IMR-90 (cell line): Measurements from ENCODE around the gene OR5H14. TPM values are rescaled to one million over a fixed set of nuclear protein-coding genes. Genes with fewer than 3 reads are reported as not detected.

Source experiments
- ATAC-seq: fragments of 200-7000 bp; cut with Tn5 transposase; 2 replicates; pipeline ENCODE4 v1.9.1; 2020; ENCODE audit warnings: low read depth, mild to moderate bottlenecking, moderate library complexity
- BruUV-seq: library from RNA; stranded (reverse); fragments of 400-500 nt; replicated peaks from 2 replicates; lab custom pipeline; 2021; lab: Mats Ljungman, UMichigan
- CTCF ChIA-PET: fragments of 300-600 bp; formaldehyde crosslinking; extraction: SDS; loops from one replicate; lab custom pipeline; 2021; ENCODE audit warnings: antibody characterized with exemption; lab: Yijun Ruan, JAX
- POLR2A ChIA-PET: fragments of 300-600 bp; sonication (Branson Sonifier 250); formaldehyde crosslinking; loops from one replicate; lab custom pipeline; 2022; ENCODE audit warnings: antibody characterized with exemption; ENCODE audit not compliant: unreplicated experiment; lab: Charles Lee
- DNase-seq: peaks from one replicate; pipeline ENCODE4 v3.0.0; 2013
- H2AFZ ChIP-seq: replicated peaks from 2 replicates; pipeline ENCODE3; 2013; ENCODE audit warnings: low read length, mild to moderate bottlenecking; ENCODE audit not compliant: poor library complexity
- H2AK5ac ChIP-seq: 2 replicates; pipeline ENCODE4 v1.6.1; 2013; ENCODE audit warnings: low read depth, low read length, inconsistent platforms
- H2AK9ac ChIP-seq: replicated peaks from 2 replicates; pipeline ENCODE3; 2013; ENCODE audit warnings: mild to moderate bottlenecking, low read depth, low read length, moderate library complexity; ENCODE audit not compliant: poor library complexity
- H2BK120ac ChIP-seq: 2 replicates; pipeline ENCODE4 v1.6.1; 2013; ENCODE audit warnings: low read depth, low read length, inconsistent platforms
- H2BK15ac ChIP-seq: 3 replicates; pipeline ENCODE4 v1.6.1; 2013; ENCODE audit warnings: low read depth, low read length, inconsistent platforms
- H2BK20ac ChIP-seq: 2 replicates; pipeline ENCODE4 v1.6.1; 2013; ENCODE audit warnings: low read depth, mild to moderate bottlenecking, inconsistent platforms, low read length, moderate library complexity
- H2BK5ac ChIP-seq: 2 replicates; pipeline ENCODE4 v1.6.1; 2013; ENCODE audit warnings: mild to moderate bottlenecking, low read depth, low read length, inconsistent platforms; ENCODE audit not compliant: poor library complexity, severe bottlenecking
- H3K14ac ChIP-seq: replicated peaks from 2 replicates; pipeline ENCODE4 v1.6.1; 2013; ENCODE audit warnings: low read depth, low read length, inconsistent platforms
- H3K18ac ChIP-seq: 2 replicates; pipeline ENCODE4 v1.6.1; 2013; ENCODE audit warnings: low read depth, low read length, control low read depth
- H3K23ac ChIP-seq: 2 replicates; pipeline ENCODE4 v1.6.1; 2013; ENCODE audit warnings: low read depth, low read length, inconsistent platforms
- H3K27ac ChIP-seq: 2 replicates; pipeline ENCODE4 v1.5.1; 2013; ENCODE audit warnings: mild to moderate bottlenecking, control low read depth, low read length; ENCODE audit not compliant: insufficient read depth
- H3K27me3 ChIP-seq: 2 replicates; pipeline ENCODE4 v1.6.1; 2013; ENCODE audit warnings: low read length; ENCODE audit not compliant: control insufficient read depth, insufficient read depth
- H3K36me3 ChIP-seq: 2 replicates; pipeline ENCODE4 v1.6.1; 2013; ENCODE audit warnings: low read length, mixed read lengths; ENCODE audit not compliant: control insufficient read depth, insufficient read depth
- H3K4ac ChIP-seq: 2 replicates; pipeline ENCODE4 v1.6.1; 2013; ENCODE audit warnings: low read depth, low read length, inconsistent platforms
- H3K4me1 ChIP-seq: 2 replicates; pipeline ENCODE4 v1.6.1; 2013; ENCODE audit warnings: low read length, mixed read lengths; ENCODE audit not compliant: control insufficient read depth, insufficient read depth
- H3K4me2 ChIP-seq: 2 replicates; pipeline ENCODE4 v1.6.1; 2013; ENCODE audit warnings: low read depth, mild to moderate bottlenecking, control low read depth, low read length, moderate library complexity
- H3K4me3 ChIP-seq: 2 replicates; pipeline ENCODE4 v1.5.1; 2013; ENCODE audit warnings: low read depth, mild to moderate bottlenecking, control low read depth, low read length, moderate library complexity; ENCODE audit not compliant: insufficient read depth
- H3K56ac ChIP-seq: 2 replicates; pipeline ENCODE4 v1.6.1; 2013; ENCODE audit warnings: low read length, inconsistent platforms; ENCODE audit not compliant: insufficient read depth; ENCODE audit errors: extremely low read depth
- H3K79me1 ChIP-seq, 2 experiments: 2 replicates each; pipeline ENCODE4 v1.6.1; 2013; ENCODE audit warnings: low read length in 2 of 2, inconsistent platforms in 1 of 2, low read depth in 1 of 2
- H3K9ac ChIP-seq: 2 replicates; pipeline ENCODE4 v1.6.1; 2013; ENCODE audit warnings: low read depth, low read length, control low read depth
- H3K9me1 ChIP-seq: 2 replicates; pipeline ENCODE4 v1.6.1; 2013; ENCODE audit warnings: low read length, inconsistent platforms; ENCODE audit not compliant: insufficient read depth
- H3K9me3 ChIP-seq: 2 replicates; pipeline ENCODE4 v1.6.1; 2013; ENCODE audit warnings: low read length; ENCODE audit not compliant: control insufficient read depth, insufficient read depth
- H4K20me1 ChIP-seq: 2 replicates; pipeline ENCODE4 v1.6.1; 2013; ENCODE audit warnings: low read length, inconsistent platforms; ENCODE audit not compliant: insufficient read depth
- H4K5ac ChIP-seq: 2 replicates; pipeline ENCODE4 v1.6.1; 2013; ENCODE audit warnings: mild to moderate bottlenecking, low read depth, low read length, control low read depth
- H4K8ac ChIP-seq, 2 experiments: 2 replicates each; pipeline ENCODE4 v1.6.1; 2013; ENCODE audit warnings: low read depth in 2 of 2, low read length in 2 of 2, control low read depth in 1 of 2, inconsistent platforms in 1 of 2
- H4K91ac ChIP-seq: 2 replicates; pipeline ENCODE4 v1.6.1; 2013; ENCODE audit warnings: low read depth, low read length, inconsistent platforms; ENCODE audit not compliant: insufficient read depth
- BHLHE40 ChIP-seq: fragments of 150-350 bp; IDR thresholded peaks from 2 replicates; pipeline ENCODE4 v1.6.1; 2016; ENCODE audit warnings: mild to moderate bottlenecking, low read depth, low read length
- CEBPB ChIP-seq: IDR thresholded peaks from 2 replicates; pipeline ENCODE4 v1.6.1; 2012; ENCODE audit warnings: low read depth, low read length, improper control_type of control experiment
- CHD1 ChIP-seq: IDR thresholded peaks from 2 replicates; pipeline ENCODE4 v1.6.1; 2012; ENCODE audit warnings: low read depth, low read length, improper control_type of control experiment
- MAFK ChIP-seq: IDR thresholded peaks from 2 replicates; pipeline ENCODE4 v1.6.1; 2012; ENCODE audit warnings: low read depth, low read length, improper control_type of control experiment
- MXI1 ChIP-seq: IDR thresholded peaks from 2 replicates; pipeline ENCODE4 v1.6.1; 2012; ENCODE audit warnings: low read depth, mild to moderate bottlenecking, low read length, moderate library complexity, borderline replicate concordance
- NFE2L2 ChIP-seq: fragments of 150-350 bp; IDR thresholded peaks from 2 replicates; pipeline ENCODE4 v1.6.1; 2016; ENCODE audit warnings: low read depth, mild to moderate bottlenecking, low read length
- POLR2A ChIP-seq: IDR thresholded peaks from 2 replicates; pipeline ENCODE4 v1.6.1; 2012; ENCODE audit warnings: mild to moderate bottlenecking, low read depth, low read length
- RAD21 ChIP-seq: IDR thresholded peaks from 2 replicates; pipeline ENCODE4 v1.6.1; 2012; ENCODE audit warnings: low read length, improper control_type of control experiment
- RCOR1 ChIP-seq: IDR thresholded peaks from 2 replicates; pipeline ENCODE4 v1.6.1; 2012; ENCODE audit warnings: mild to moderate bottlenecking, low read length, improper control_type of control experiment; ENCODE audit not compliant: insufficient replicate concordance
- RFX5 ChIP-seq: IDR thresholded peaks from 2 replicates; pipeline ENCODE4 v1.8.0; 2012; ENCODE audit warnings: low read depth, mild to moderate bottlenecking, low read length, moderate library complexity
- SMC3 ChIP-seq: fragments of 150-350 bp; IDR thresholded peaks from 2 replicates; pipeline ENCODE4 v1.6.1; 2016; ENCODE audit warnings: low read depth, mild to moderate bottlenecking, antibody characterized with exemption, low read length, moderate library complexity
- WGBS, 2 experiments: methylation state at CpG; one replicate each; pipeline versions ENCODE4 v1.1.5 to v1.1.7; 2013; ENCODE audit warnings: missing lambda C conversion rate in 2 of 2; ENCODE audit not compliant: insufficient read length in 1 of 2; ENCODE audit errors: extremely low coverage in 2 of 2; 5-methylcytosine and 5-hydroxymethylcytosine counted together
- dilution Hi-C: fragments of 300-500 bp; cut with HindIII; formaldehyde crosslinking; loops from one replicate; pipeline ENCODE4 v1.14.3; 2018; ENCODE audit warnings: low sequenced_read_pairs; ENCODE audit not compliant: unreplicated experiment
- in situ Hi-C: fragments of 300-500 bp; cut with MboI; formaldehyde crosslinking; loops from 3 replicates; pipeline ENCODE4 v1.14.3; 2019; ENCODE audit warnings: low sequenced_read_pairs, inconsistent platforms, mixed read lengths
- intact Hi-C: fragments of 100-400 bp; cut with micrococcal nuclease; formaldehyde crosslinking; loops from 2 replicates; pipeline ENCODE4 v1.10.0; 2022
- polyA plus RNA-seq, 3 experiments: library from polyadenylated mRNA; depleted of rRNA; stranded (reverse); fragments of >200 nt; gene quantifications; 2 replicates each; pipeline ENCODE4 v1.2.3, GENCODE V29; 2012; ENCODE audit warnings: low replicate concordance in 1 of 3
- total RNA-seq: library from RNA; depleted of rRNA; stranded (reverse); fragments of >200 nt; gene quantifications from 2 replicates; pipeline ENCODE4 v1.2.3, GENCODE V29; 2012
- TF ChIP-seq, protein P1 (sequence below): conservative IDR thresholded peaks from 2 replicates; pipeline ENCODE4 v1.5.1; 2012; ENCODE audit warnings: mild to moderate bottlenecking, low read depth, low read length, improper control_type of control experiment
- TF ChIP-seq, protein P2 (sequence below): fragments of 150-350 bp; IDR thresholded peaks from 2 replicates; pipeline ENCODE4 v1.6.1; 2017; ENCODE audit warnings: mild to moderate bottlenecking, antibody characterized with exemption, low read length, low read depth

Gene OR5H14
- total and polyA plus RNA-seq, 2 of the 4 experiments (the other 2 are of a cell fraction): not detected

- ATAC-seq: no peak
- Histone ChIP-seq H4K20me1 (no peaks in the 10 kb centered on the region), H2BK120ac (no peak overlapping the region), H3K27me3 (no peaks in the 10 kb centered on the region), H2BK15ac (no peak overlapping the region), H3K18ac (no peak overlapping the region), H2AK9ac (no peak overlapping the region), H3K27ac (no peak overlapping the region), H4K5ac (no peak overlapping the region), H2BK5ac (no peak overlapping the region), H2AFZ (no peak overlapping the region), H2AK5ac (no peak overlapping the region), H3K9ac (no peak overlapping the region), H2BK20ac (no peak overlapping the region), H3K4ac (no peak overlapping the region), H3K9me1 (no peaks in the 10 kb centered on the region), H3K56ac (no peak overlapping the region), H3K79me1 (no peaks in the 10 kb centered on the region), H3K4me3 (no peak overlapping the region), H3K4me1 (no peaks in the 10 kb centered on the region), H3K14ac (no peak overlapping the region), H3K36me3 (no peaks in the 10 kb centered on the region), H3K9me3 (no peaks in the 10 kb centered on the region), H4K8ac (no peak overlapping the region), H4K91ac (no peak overlapping the region), H3K4me2 (no peak overlapping the region), H3K23ac (no peak overlapping the region)
- intact Hi-C loops (no loop called here), dilution Hi-C loops (no loop called here), in situ Hi-C loops (loop anchor here (10.0 kb wide), 1 partner anchor 64 kb away; no protein-coding TSS in a partner anchor)
- TF ChIP-seq RAD21: no peak
- no peak for TF ChIP-seq RCOR1
- TF ChIP-seq, protein P1, sequence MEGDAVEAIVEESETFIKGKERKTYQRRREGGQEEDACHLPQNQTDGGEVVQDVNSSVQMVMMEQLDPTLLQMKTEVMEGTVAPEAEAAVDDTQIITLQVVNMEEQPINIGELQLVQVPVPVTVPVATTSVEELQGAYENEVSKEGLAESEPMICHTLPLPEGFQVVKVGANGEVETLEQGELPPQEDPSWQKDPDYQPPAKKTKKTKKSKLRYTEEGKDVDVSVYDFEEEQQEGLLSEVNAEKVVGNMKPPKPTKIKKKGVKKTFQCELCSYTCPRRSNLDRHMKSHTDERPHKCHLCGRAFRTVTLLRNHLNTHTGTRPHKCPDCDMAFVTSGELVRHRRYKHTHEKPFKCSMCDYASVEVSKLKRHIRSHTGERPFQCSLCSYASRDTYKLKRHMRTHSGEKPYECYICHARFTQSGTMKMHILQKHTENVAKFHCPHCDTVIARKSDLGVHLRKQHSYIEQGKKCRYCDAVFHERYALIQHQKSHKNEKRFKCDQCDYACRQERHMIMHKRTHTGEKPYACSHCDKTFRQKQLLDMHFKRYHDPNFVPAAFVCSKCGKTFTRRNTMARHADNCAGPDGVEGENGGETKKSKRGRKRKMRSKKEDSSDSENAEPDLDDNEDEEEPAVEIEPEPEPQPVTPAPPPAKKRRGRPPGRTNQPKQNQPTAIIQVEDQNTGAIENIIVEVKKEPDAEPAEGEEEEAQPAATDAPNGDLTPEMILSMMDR: no peak
- TF ChIP-seq NFE2L2: no peak
- no peak for TF ChIP-seq MXI1
- no peak for TF ChIP-seq POLR2A
- TF ChIP-seq MAFK: no peak
- TF ChIP-seq CHD1: no peak
- TF ChIP-seq, protein P2, sequence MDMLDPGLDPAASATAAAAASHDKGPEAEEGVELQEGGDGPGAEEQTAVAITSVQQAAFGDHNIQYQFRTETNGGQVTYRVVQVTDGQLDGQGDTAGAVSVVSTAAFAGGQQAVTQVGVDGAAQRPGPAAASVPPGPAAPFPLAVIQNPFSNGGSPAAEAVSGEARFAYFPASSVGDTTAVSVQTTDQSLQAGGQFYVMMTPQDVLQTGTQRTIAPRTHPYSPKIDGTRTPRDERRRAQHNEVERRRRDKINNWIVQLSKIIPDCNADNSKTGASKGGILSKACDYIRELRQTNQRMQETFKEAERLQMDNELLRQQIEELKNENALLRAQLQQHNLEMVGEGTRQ: no peak
- no peak for TF ChIP-seq RFX5
- no peak for TF ChIP-seq SMC3
- TF ChIP-seq CEBPB: no peak
- no peak for TF ChIP-seq BHLHE40
- ChIA-PET CTCF (no interaction called here), POLR2A (no interaction called here)
- 42% methylated on average over 2 of the region's 5 CpGs; no CpG with 5 or more reads in 1 of the 2 experiments for WGBS, 2 experiments
- no TSS peak for BruUV-seq
- no peak for DNase-seq
Measured at GRCh38 chr3:98151241-98151640, 4.0 kb downstream of the OR5H14 start.
